Lower leg skin (tissue), 3 donors: ENCODE data around the gene RASSF6.

ENCODE experiments used
- POLR2A ChIP-seq, 2 donors: fragments of 450-650 bp; IDR thresholded peaks; one replicate each; pipeline ENCODE4 v1.6.1; 2016 to 2017; ENCODE audit warnings: antibody characterized with exemption in 2 of 2, mild to moderate bottlenecking in 1 of 2, moderate library complexity in 1 of 2
- TF ChIP-seq, protein P1 (sequence below), 3 donors: fragments of 450-650 bp; IDR thresholded peaks; one replicate each; pipeline ENCODE4 v1.5.1; 2016; ENCODE audit warnings: antibody characterized with exemption in 3 of 3, mild to moderate bottlenecking in 3 of 3, moderate library complexity in 2 of 3

DNA sequence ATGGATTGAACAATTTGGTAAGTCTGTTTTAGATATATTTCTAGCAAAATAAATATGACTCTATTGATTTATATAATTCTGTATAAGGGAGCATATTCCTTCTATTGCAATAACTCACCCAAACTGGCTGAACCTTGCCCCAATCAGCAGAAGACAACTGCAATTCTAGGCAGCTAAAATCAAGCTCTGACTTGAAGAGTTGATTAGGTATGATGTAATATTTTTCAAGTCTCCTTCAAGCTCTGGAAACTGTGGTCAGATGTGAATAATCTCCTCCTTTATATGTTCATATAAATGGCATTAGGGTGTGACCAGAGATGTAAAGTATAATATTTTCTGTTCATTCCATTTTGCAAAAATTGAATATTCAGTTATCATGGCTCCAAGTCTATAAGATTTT, 8.2 kb downstream of the RASSF6 start:
- TF ChIP-seq, protein P1, sequence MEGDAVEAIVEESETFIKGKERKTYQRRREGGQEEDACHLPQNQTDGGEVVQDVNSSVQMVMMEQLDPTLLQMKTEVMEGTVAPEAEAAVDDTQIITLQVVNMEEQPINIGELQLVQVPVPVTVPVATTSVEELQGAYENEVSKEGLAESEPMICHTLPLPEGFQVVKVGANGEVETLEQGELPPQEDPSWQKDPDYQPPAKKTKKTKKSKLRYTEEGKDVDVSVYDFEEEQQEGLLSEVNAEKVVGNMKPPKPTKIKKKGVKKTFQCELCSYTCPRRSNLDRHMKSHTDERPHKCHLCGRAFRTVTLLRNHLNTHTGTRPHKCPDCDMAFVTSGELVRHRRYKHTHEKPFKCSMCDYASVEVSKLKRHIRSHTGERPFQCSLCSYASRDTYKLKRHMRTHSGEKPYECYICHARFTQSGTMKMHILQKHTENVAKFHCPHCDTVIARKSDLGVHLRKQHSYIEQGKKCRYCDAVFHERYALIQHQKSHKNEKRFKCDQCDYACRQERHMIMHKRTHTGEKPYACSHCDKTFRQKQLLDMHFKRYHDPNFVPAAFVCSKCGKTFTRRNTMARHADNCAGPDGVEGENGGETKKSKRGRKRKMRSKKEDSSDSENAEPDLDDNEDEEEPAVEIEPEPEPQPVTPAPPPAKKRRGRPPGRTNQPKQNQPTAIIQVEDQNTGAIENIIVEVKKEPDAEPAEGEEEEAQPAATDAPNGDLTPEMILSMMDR (IDR thresholded peaks at IDR 0.05), result no peak
- no peak for TF ChIP-seq POLR2A (IDR thresholded peaks at IDR 0.05)
